ENCODE results near the gene BAZ2A. TPM values are rescaled to one million over a fixed set of nuclear protein-coding genes. Genes with fewer than 3 reads are reported as not detected.

Gene BAZ2A
- total and polyA plus RNA-seq, 2 experiments from 2014 or later: 109 to 111 TPM

- Histone ChIP-seq H3K27me3 (ENCODE audit: insufficient read depth) (no peaks in the 10 kb centered on the region), H3K79me2 (replicated peaks; ENCODE audit: insufficient read depth) (peaks cover 100% of the 10 kb centered on the region), H3F3A (replicated peaks; ENCODE audit: low read depth) (0 out of 2 replicates have a peak, but pooled peaks cover 6% of the 10 kb centered on the region), H3K9me2 (ENCODE audit: insufficient read depth) (no peaks in the 10 kb centered on the region), H3K4me1 (ENCODE audit: insufficient read depth) (peaks cover under 1% of the 10 kb centered on the region; the same call in 1 of the 2 replicates), H2AFZ (no peak overlapping the region), H3K4me2 (no peak overlapping the region), H3K27ac (ENCODE audit: low read depth) (peak overlapping the region; percentile 72; the same call in 1 of the 2 replicates), H4K20me1 (replicated peaks; ENCODE audit: insufficient read depth) (peaks cover 76% of the 10 kb centered on the region), H3K4me3 (no peak overlapping the region), H3K36me3 (ENCODE audit: insufficient read depth) (peaks cover 5% of the 10 kb centered on the region)
- Mint-ChIP-seq H3K27me3 (ENCODE audit: insufficient read depth, low read depth, poor library complexity) (peaks cover 2% of the 10 kb centered on the region), H3K4me3 (no peak overlapping the region), H3K27ac (no peak overlapping the region), H3K36me3 (ENCODE audit: low read depth) (peaks cover 14% of the 10 kb centered on the region; the same call in 2 of the 3 replicates), H3K9me3 (no peaks in the 10 kb centered on the region), H3K4me1 (peaks cover 4% of the 10 kb centered on the region)
- ATAC-seq (no peak), DNase-seq (ENCODE audit: low spot score) (no peak)
- no peak for TF ChIP-seq ZNF462 (CRISPR knock-in tag; IDR thresholded peaks at IDR 0.05)
- TF ChIP-seq JUNB (IDR thresholded peaks at IDR 0.05; ENCODE audit: unreplicated experiment): no peak
- no peak for TF ChIP-seq EZH2phosphoT487 (IDR thresholded peaks at IDR 0.05; ENCODE audit: unreplicated experiment)
- TF ChIP-seq NANOG (IDR thresholded peaks at IDR 0.05; ENCODE audit: borderline replicate concordance): no peak
These were observed 7.6 kb downstream of the BAZ2A start for GRCh38 chr12:56622535-56622934.

- Mint-ChIP-seq H3K27me3 (ENCODE audit: insufficient read depth, low read depth, poor library complexity) (peaks cover 3% of the 10 kb centered on the region), H3K27ac (peak overlapping the region; percentile 64), H3K36me3 (ENCODE audit: low read depth) (peaks cover 59% of the 10 kb centered on the region), H3K4me3 (no peak overlapping the region), H3K9me3 (no peaks in the 10 kb centered on the region), H3K4me1 (no peaks in the 10 kb centered on the region)
- peaks cover 40% of the 10 kb centered on the region for H4K20me1 ChIP-seq (replicated peaks; ENCODE audit: insufficient read depth)
- H2AFZ ChIP-seq: no peak overlapping the region
- no peak overlapping the region for H3K4me2 ChIP-seq
- no peak overlapping the region for H3K4me3 ChIP-seq
- peaks cover 38% of the 10 kb centered on the region for H3K36me3 ChIP-seq (ENCODE audit: insufficient read depth)
- H3K9me2 ChIP-seq (ENCODE audit: insufficient read depth): no peaks in the 10 kb centered on the region
- DNase-seq (ENCODE audit: low spot score) (no peak), ATAC-seq (no peak)
- peak overlapping the region; percentile 69; the same call in 1 of the 2 replicates for H3K27ac ChIP-seq (ENCODE audit: low read depth)
- H3K4me1 ChIP-seq (ENCODE audit: insufficient read depth): no peaks in the 10 kb centered on the region
- H3F3A ChIP-seq (replicated peaks; ENCODE audit: low read depth): peaks cover 6% of the 10 kb centered on the region
- TF ChIP-seq EZH2 (IDR thresholded peaks at IDR 0.05; ENCODE audit: low read depth, unreplicated experiment) (no peak), NANOG (IDR thresholded peaks at IDR 0.05; ENCODE audit: borderline replicate concordance) (no peak), ZNF331 (CRISPR knock-in tag; IDR thresholded peaks at IDR 0.05; ENCODE audit: low read depth) (no peak), EZH2phosphoT487 (IDR thresholded peaks at IDR 0.05; ENCODE audit: unreplicated experiment) (no peak), STAT1 (IDR thresholded peaks at IDR 0.05; ENCODE audit: unreplicated experiment) (no peak), JUNB (IDR thresholded peaks at IDR 0.05; ENCODE audit: unreplicated experiment) (no peak), CTCF (conservative IDR thresholded peaks at IDR 0.05; ENCODE audit: low read depth in 2 of 2) (no peak)
- TF ChIP-seq, protein P1, sequence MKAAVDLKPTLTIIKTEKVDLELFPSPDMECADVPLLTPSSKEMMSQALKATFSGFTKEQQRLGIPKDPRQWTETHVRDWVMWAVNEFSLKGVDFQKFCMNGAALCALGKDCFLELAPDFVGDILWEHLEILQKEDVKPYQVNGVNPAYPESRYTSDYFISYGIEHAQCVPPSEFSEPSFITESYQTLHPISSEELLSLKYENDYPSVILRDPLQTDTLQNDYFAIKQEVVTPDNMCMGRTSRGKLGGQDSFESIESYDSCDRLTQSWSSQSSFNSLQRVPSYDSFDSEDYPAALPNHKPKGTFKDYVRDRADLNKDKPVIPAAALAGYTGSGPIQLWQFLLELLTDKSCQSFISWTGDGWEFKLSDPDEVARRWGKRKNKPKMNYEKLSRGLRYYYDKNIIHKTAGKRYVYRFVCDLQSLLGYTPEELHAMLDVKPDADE (IDR thresholded peaks at IDR 0.05): no peak
- peaks cover 59% of the 10 kb centered on the region for H3K79me2 ChIP-seq (replicated peaks; ENCODE audit: insufficient read depth)
- H3K27me3 ChIP-seq (ENCODE audit: insufficient read depth): no peaks in the 10 kb centered on the region
These were observed 13.2 kb downstream of the BAZ2A start for GRCh38 chr12:56616925-56617324.
